Measurements from ENCODE around the gene NDUFC1. TPM values are rescaled to one million over a fixed set of nuclear protein-coding genes. Genes with fewer than 3 reads are reported as not detected.

NDUFC1 gene
- polyA plus RNA-seq, 5 donors = 50.1 to 66.3 (median 55.7) TPM

- DNase-seq = no peak
Observed at GRCh38 chr4:139253713-139254112, 48.6 kb downstream of the NDUFC1 start.

GRCh38 chr4:139253046-139253445 lies 49.2 kb downstream of the NDUFC1 start:
- no peak for DNase-seq

- no peak for DNase-seq
Observed at GRCh38 chr4:139247700-139248238, 54.5 kb downstream of the NDUFC1 start.

GRCh38 chr4:139247241-139247640 lies 55.0 kb downstream of the NDUFC1 start:
- DNase-seq = no peak

GRCh38 chr4:139246166-139246565 lies 56.1 kb downstream of the NDUFC1 start:
- no peak for DNase-seq

GRCh38 chr4:139245590-139245989 lies 56.7 kb downstream of the NDUFC1 start:
- DNase-seq = no peak

GRCh38 chr4:139243448-139244365 lies 58.6 kb downstream of the NDUFC1 start:
- no peak for DNase-seq

GRCh38 chr4:139242511-139243051 lies 59.7 kb downstream of the NDUFC1 start:
- DNase-seq = no peak

- DNase-seq = no peak
Observed at GRCh38 chr4:139241784-139242151, 60.5 kb downstream of the NDUFC1 start.

- DNase-seq = no peak
Observed at GRCh38 chr4:139241086-139241783, 61.0 kb downstream of the NDUFC1 start.

Other genes with a start within 250 kb of the NDUFC1 start
- gene ELF2, start 125.3 kb downstream of the NDUFC1 start, polyA plus RNA-seq (ENCODE audit: insufficient read depth in 1 of 5, insufficient read length in 5 of 5, low replicate concordance in 1 of 5) = 10 to 100 TPM; 51.3 to 80.7 (median 71.2) TPM
- gene MGARP, start 22.3 kb downstream of the NDUFC1 start, polyA plus RNA-seq (ENCODE audit: insufficient read depth in 1 of 5, insufficient read length in 5 of 5, low replicate concordance in 1 of 5) = under 1 TPM; 0.19 to 0.77 (median 0.38) TPM
- 10 to 100 TPM; 20.8 to 32.2 (median 31.7) TPM for gene NAA15, start 972 bp downstream of the NDUFC1 start, polyA plus RNA-seq (ENCODE audit: insufficient read depth in 1 of 5, insufficient read length in 5 of 5, low replicate concordance in 1 of 5)
- gene RAB33B, start 151.6 kb upstream of the NDUFC1 start, polyA plus RNA-seq (ENCODE audit: insufficient read depth in 1 of 5, insufficient read length in 5 of 5, low replicate concordance in 1 of 5) = 10 to 100 TPM in 3 of 5 donors, 1 to 10 TPM in 2; 9.6 to 14.1 (median 10.4) TPM